VCaP (cell line): ENCODE measurements around the gene SS18L1.
A peak's percentile ranks its signal among the peaks of the same experiment; 100 is the strongest.

Source experiments
- H3K27ac ChIP-seq: fragments of 450-650 bp; 2 replicates; pipeline ENCODE4 v1.5.1; 2017
- CTCF ChIP-seq: fragments of 450-650 bp; conservative IDR thresholded peaks from 2 replicates; pipeline ENCODE4 v1.5.1; 2017; ENCODE audit warnings: mild to moderate bottlenecking, moderate library complexity

Gene SS18L1

GRCh38 chr20:62225820-62226635, 82.5 kb downstream of the SS18L1 start:
- no peak overlapping the region for H3K27ac ChIP-seq
- TF ChIP-seq CTCF = no peak

DNA sequence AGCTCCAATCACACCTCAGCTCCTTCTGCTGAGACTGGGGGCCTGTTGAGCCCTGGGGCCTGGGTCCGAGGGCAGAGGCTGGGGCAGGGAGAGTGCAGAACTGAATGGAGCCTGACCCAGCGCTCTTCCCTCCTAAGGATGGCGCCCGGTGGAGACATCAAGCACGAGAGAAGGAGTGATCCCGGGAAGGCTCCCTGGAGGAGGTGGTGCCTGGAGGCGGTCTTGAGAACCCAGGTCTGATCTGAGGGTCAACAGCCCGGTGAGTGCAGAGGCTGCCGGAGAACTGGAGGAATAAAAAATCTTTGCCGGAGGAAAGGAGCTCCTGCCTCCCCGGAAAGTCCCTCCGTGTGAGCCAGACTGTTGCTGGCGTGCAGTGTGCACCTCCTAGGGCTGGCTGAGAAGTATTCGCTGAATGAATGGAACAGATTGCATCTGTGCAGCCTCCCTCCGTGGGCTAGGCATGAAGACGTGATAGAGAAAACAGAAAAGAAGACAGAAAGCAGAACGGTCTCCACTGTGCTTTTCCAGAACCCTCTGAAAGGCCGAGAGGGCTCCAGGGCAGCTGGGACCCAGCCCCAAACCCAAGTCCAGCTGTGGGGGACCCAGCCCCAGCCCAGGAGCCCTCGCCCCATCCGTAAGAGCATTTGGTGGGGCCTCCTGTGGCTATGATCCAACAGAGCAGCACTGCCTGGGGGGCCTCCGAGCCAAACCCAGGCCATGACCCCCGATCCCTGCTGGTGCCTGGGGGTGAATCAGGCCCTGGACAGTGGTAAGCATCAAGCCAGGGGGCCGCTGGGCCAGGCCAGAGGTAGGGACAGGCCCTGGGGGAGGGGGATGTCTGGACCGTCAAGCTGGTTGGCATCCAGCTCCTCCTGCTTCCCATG, 83.4 kb downstream of the SS18L1 start:
- TF ChIP-seq CTCF = no peak
- peak overlapping the region; percentile 38 for H3K27ac ChIP-seq

GRCh38 chr20:62227591-62227976, 84.0 kb downstream of the SS18L1 start:
- no peak for TF ChIP-seq CTCF

GRCh38 chr20:62227977-62228958, 84.7 kb downstream of the SS18L1 start:
- TF ChIP-seq CTCF = no peak
- peak overlapping the region; percentile 38 for H3K27ac ChIP-seq

More at GRCh38 chr20:62227591-62227976, 84.0 kb downstream of the SS18L1 start:
- peak overlapping the region; percentile 38 for H3K27ac ChIP-seq

GRCh38 chr20:62228982-62229545, 85.5 kb downstream of the SS18L1 start:
- TF ChIP-seq CTCF = no peak
- H3K27ac ChIP-seq = peak overlapping the region; percentile 38; the same call in 1 of the 2 replicates

DNA sequence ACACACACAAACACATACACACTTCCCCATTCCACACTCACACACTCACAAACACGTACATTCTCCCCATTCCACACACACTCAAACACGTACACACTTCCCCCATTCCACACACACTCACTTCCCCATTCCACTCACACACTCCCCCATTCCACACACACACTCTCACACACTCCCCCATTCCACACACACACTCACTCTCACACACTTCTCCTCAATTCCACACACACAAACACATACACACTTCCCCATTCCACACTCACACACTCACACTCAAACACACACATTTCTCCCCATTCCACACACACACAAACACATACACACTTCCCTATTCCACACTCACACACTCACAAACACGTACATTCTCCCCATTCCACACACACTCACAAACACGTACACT, 86.1 kb downstream of the SS18L1 start:
- H3K27ac ChIP-seq = no peak overlapping the region
- TF ChIP-seq CTCF = no peak
